ENCODE measurements around the gene ETS1. TPM values are rescaled to one million over a fixed set of nuclear protein-coding genes. Genes with fewer than 3 reads are reported as not detected.

The ETS1 gene
- total and polyA plus RNA-seq, 5 experiments from 2014 or later: 407 to 962 (median 433) TPM

GRCh38 chr11:128603003-128603696 is 15.8 kb upstream of the ETS1 start:
- DNase-seq (no peak), ATAC-seq (peak; percentile 44 to 51)
- Mint-ChIP-seq H3K27ac (peak overlapping the region in 7 of 10 donors; percentile 11 to 65 (median 41)), H3K27me3 (no peaks in the 10 kb centered on the region), H3K36me3 (no peaks in the 10 kb centered on the region), H3K9me3 (no peaks in the 10 kb centered on the region), H3K4me1 (peaks cover 27 to 78% (median 66%) of the 10 kb centered on the region in 4 donors), H3K4me3 (peak overlapping the region in 2 of 10 donors; percentile 33 to 38)
- POLR2A ChIA-PET: interaction anchor here (0.8 to 2.3 kb wide), 9 partner anchors 11 to 80 kb away, joined by 3 to 20 read pairs (median 4); no protein-coding TSS in a partner anchor

GRCh38 chr11:128599729-128600128 is 12.4 kb upstream of the ETS1 start:
- peak overlapping the region in 4 of 10 donors; percentile 11 to 75 (median 36) for H3K27ac Mint-ChIP-seq
- DNase-seq: no peak
- H3K27me3 Mint-ChIP-seq: no peaks in the 10 kb centered on the region
- no peaks in the 10 kb centered on the region for H3K36me3 Mint-ChIP-seq
- H3K4me3 Mint-ChIP-seq: no peak overlapping the region
- peaks cover 18 to 68% (median 48%) of the 10 kb centered on the region in 4 donors for H3K4me1 Mint-ChIP-seq
- POLR2A ChIA-PET: interaction anchor here (1.0 to 1.6 kb wide), 6 partner anchors 12 to 297 kb away, joined by 3 to 5 read pairs (median 4); no protein-coding TSS in a partner anchor
- H3K9me3 Mint-ChIP-seq: no peaks in the 10 kb centered on the region
- ATAC-seq: no peak

GRCh38 chr11:128598506-128599150 is 11.3 kb upstream of the ETS1 start:
- H3K4me3 Mint-ChIP-seq: no peak overlapping the region
- no peaks in the 10 kb centered on the region for H3K9me3 Mint-ChIP-seq
- peak overlapping the region in 3 of 10 donors; percentile 39 to 52 (median 41) for H3K27ac Mint-ChIP-seq
- H3K27me3 Mint-ChIP-seq: no peaks in the 10 kb centered on the region
- no peaks in the 10 kb centered on the region for H3K36me3 Mint-ChIP-seq
- no peak for ATAC-seq
- no peak for DNase-seq
- H3K4me1 Mint-ChIP-seq: peaks cover 16 to 59% (median 38%) of the 10 kb centered on the region in 4 donors
- POLR2A ChIA-PET: interaction anchor here (1.0 to 1.3 kb wide), 2 partner anchors 10 to 90 kb away, joined by 3 read pairs; no protein-coding TSS in a partner anchor

- Mint-ChIP-seq H3K36me3 (no peaks in the 10 kb centered on the region), H3K4me3 (no peak overlapping the region), H3K9me3 (no peaks in the 10 kb centered on the region), H3K27ac (peak overlapping the region in 3 of 10 donors; percentile 39 to 52 (median 41)), H3K27me3 (no peaks in the 10 kb centered on the region), H3K4me1 (peaks cover 13 to 54% (median 32%) of the 10 kb centered on the region in 4 donors)
- POLR2A ChIA-PET: interaction anchor here (1.0 kb wide), 1 partner anchor 11 kb away, joined by 3 read pairs; no protein-coding TSS in a partner anchor
- no peak for ATAC-seq
- no peak for DNase-seq
These were observed 10.7 kb upstream of the ETS1 start for GRCh38 chr11:128598096-128598495.

GRCh38 chr11:128597209-128597608 is 9.9 kb upstream of the ETS1 start:
- POLR2A ChIA-PET: no interaction called here
- no peak overlapping the region for H3K4me3 Mint-ChIP-seq

GRCh38 chr11:128596250-128596649 is 8.9 kb upstream of the ETS1 start:
- no peaks in the 10 kb centered on the region for H3K9me3 Mint-ChIP-seq
- DNase-seq: no peak
- POLR2A ChIA-PET: interaction anchor here (1.2 kb wide), 1 partner anchor 11 kb away, joined by 3 read pairs; no protein-coding TSS in a partner anchor

More at GRCh38 chr11:128597209-128597608, 9.9 kb upstream of the ETS1 start:
- Mint-ChIP-seq H3K36me3 (no peaks in the 10 kb centered on the region), H3K27ac (peak overlapping the region in 2 of 10 donors; percentile 11 to 72), H3K27me3 (no peaks in the 10 kb centered on the region), H3K4me1 (peaks cover 12 to 48% (median 28%) of the 10 kb centered on the region in 4 donors), H3K9me3 (no peaks in the 10 kb centered on the region)
- ATAC-seq (no peak), DNase-seq (no peak)

GRCh38 chr11:128595775-128596174 is 8.4 kb upstream of the ETS1 start:
- H3K4me1 Mint-ChIP-seq: peaks cover 12 to 47% (median 24%) of the 10 kb centered on the region in 4 donors
- no peak overlapping the region for H3K4me3 Mint-ChIP-seq
- DNase-seq (no peak), ATAC-seq (no peak)
- H3K36me3 Mint-ChIP-seq: no peaks in the 10 kb centered on the region
- H3K27me3 Mint-ChIP-seq: no peaks in the 10 kb centered on the region
- no peaks in the 10 kb centered on the region for H3K9me3 Mint-ChIP-seq
- POLR2A ChIA-PET: interaction anchor here (1.2 kb wide), 1 partner anchor 12 kb away, joined by 3 read pairs; no protein-coding TSS in a partner anchor
- H3K27ac Mint-ChIP-seq: peak overlapping the region in 1 of 10 donors; percentile 39

More at GRCh38 chr11:128596250-128596649, 8.9 kb upstream of the ETS1 start:
- no peak for ATAC-seq
- no peak overlapping the region for H3K27ac Mint-ChIP-seq
- no peaks in the 10 kb centered on the region for H3K27me3 Mint-ChIP-seq
- peaks cover 12 to 46% (median 24%) of the 10 kb centered on the region in 4 donors for H3K4me1 Mint-ChIP-seq
- H3K36me3 Mint-ChIP-seq: no peaks in the 10 kb centered on the region
- peak overlapping the region in 1 of 10 donors; percentile 20 for H3K4me3 Mint-ChIP-seq

GRCh38 chr11:128595221-128595620 is 7.9 kb upstream of the ETS1 start:
- DNase-seq (no peak), ATAC-seq (no peak)
- peak overlapping the region in 2 of 10 donors; percentile 8 to 39 for H3K27ac Mint-ChIP-seq
- peaks cover 12 to 47% (median 24%) of the 10 kb centered on the region in 4 donors for H3K4me1 Mint-ChIP-seq
- H3K27me3 Mint-ChIP-seq: no peaks in the 10 kb centered on the region
- peak overlapping the region in 1 of 10 donors; percentile 5 for H3K4me3 Mint-ChIP-seq
- H3K36me3 Mint-ChIP-seq: no peaks in the 10 kb centered on the region
- H3K9me3 Mint-ChIP-seq: no peaks in the 10 kb centered on the region
- POLR2A ChIA-PET: interaction anchor here (1.2 kb wide), 2 partner anchors 11 to 12 kb away, joined by 3 read pairs; no protein-coding TSS in a partner anchor

- no peaks in the 10 kb centered on the region for H3K9me3 Mint-ChIP-seq
- POLR2A ChIA-PET: interaction anchor here (0.9 to 1.2 kb wide), 2 partner anchors 12 to 30 kb away, joined by 3 read pairs; no protein-coding TSS in a partner anchor
- no peak overlapping the region for H3K4me3 Mint-ChIP-seq
- no peaks in the 10 kb centered on the region for H3K27me3 Mint-ChIP-seq
- ATAC-seq (no peak), DNase-seq (no peak)
- H3K27ac Mint-ChIP-seq: no peak overlapping the region
- H3K36me3 Mint-ChIP-seq: no peaks in the 10 kb centered on the region
- H3K4me1 Mint-ChIP-seq: peaks cover 7 to 40% (median 18%) of the 10 kb centered on the region in 4 donors
These were observed 6.9 kb upstream of the ETS1 start for GRCh38 chr11:128594226-128594625.

- no peaks in the 10 kb centered on the region for H3K36me3 Mint-ChIP-seq
- no peaks in the 10 kb centered on the region for H3K9me3 Mint-ChIP-seq
- no peak overlapping the region for H3K27ac Mint-ChIP-seq
- ATAC-seq: no peak
- no peaks in the 10 kb centered on the region for H3K27me3 Mint-ChIP-seq
- no peak overlapping the region for H3K4me3 Mint-ChIP-seq
- POLR2A ChIA-PET: interaction anchor here (1.0 to 1.7 kb wide), 2 partner anchors 9 to 18 kb away, joined by 4 to 5 read pairs; no protein-coding TSS in a partner anchor
- no peak for DNase-seq
- H3K4me1 Mint-ChIP-seq: peaks cover 8 to 30% (median 10%) of the 10 kb centered on the region in 4 donors
These were observed 5.9 kb upstream of the ETS1 start for GRCh38 chr11:128593281-128593680.

GRCh38 chr11:128592454-128592853 is 5.1 kb upstream of the ETS1 start:
- Mint-ChIP-seq H3K27ac (peak overlapping the region in 1 of 10 donors; percentile 50), H3K36me3 (no peaks in the 10 kb centered on the region)
- POLR2A ChIA-PET: interaction anchor here (1.0 to 1.7 kb wide), 2 partner anchors 10 to 19 kb away, joined by 4 to 5 read pairs; no protein-coding TSS in a partner anchor

GRCh38 chr11:128590587-128590986 is 3.2 kb upstream of the ETS1 start:
- Mint-ChIP-seq H3K4me3 (no peak overlapping the region), H3K36me3 (no peaks in the 10 kb centered on the region), H3K4me1 (peaks cover 9 to 19% (median 9%) of the 10 kb centered on the region in 4 donors), H3K9me3 (no peaks in the 10 kb centered on the region), H3K27ac (no peak overlapping the region), H3K27me3 (no peaks in the 10 kb centered on the region)
- DNase-seq (no peak), ATAC-seq (no peak)
- POLR2A ChIA-PET: no interaction called here

More at GRCh38 chr11:128592454-128592853, 5.1 kb upstream of the ETS1 start:
- no peak overlapping the region for H3K4me3 Mint-ChIP-seq
- H3K9me3 Mint-ChIP-seq: no peaks in the 10 kb centered on the region
- peaks cover 5 to 27% (median 10%) of the 10 kb centered on the region in 4 donors for H3K4me1 Mint-ChIP-seq
- no peaks in the 10 kb centered on the region for H3K27me3 Mint-ChIP-seq
- DNase-seq: no peak
- no peak for ATAC-seq

Data from naive thymus-derived CD8-positive, alpha-beta T cell (primary cell).